Measurements from ENCODE around the gene GRIK4.

GRIK4 gene

GRCh38 chr11:120682866-120683265 lies 171.3 kb downstream of the GRIK4 start:
- no peak for DNase-seq

GRCh38 chr11:120686516-120686915 lies 175.0 kb downstream of the GRIK4 start:
- no peak for DNase-seq

GRCh38 chr11:120688163-120688562 lies 176.6 kb downstream of the GRIK4 start:
- no peak for DNase-seq

- DNase-seq = no peak
Observed at GRCh38 chr11:120689596-120690275, 178.2 kb downstream of the GRIK4 start.

- no peak for DNase-seq
Observed at GRCh38 chr11:120690406-120690805, 178.9 kb downstream of the GRIK4 start.

- no peak for DNase-seq
Observed at GRCh38 chr11:120694726-120695125, 183.2 kb downstream of the GRIK4 start.

- DNase-seq = no peak
Observed at GRCh38 chr11:120695426-120695825, 183.9 kb downstream of the GRIK4 start.

GRCh38 chr11:120695939-120696338 lies 184.4 kb downstream of the GRIK4 start:
- no peak for DNase-seq

- no peak for DNase-seq
Observed at GRCh38 chr11:120696597-120697218, 185.2 kb downstream of the GRIK4 start.

- no peak for DNase-seq
Observed at GRCh38 chr11:120698918-120699317, 187.4 kb downstream of the GRIK4 start.

- DNase-seq = no peak
Observed at GRCh38 chr11:120702656-120703055, 191.1 kb downstream of the GRIK4 start.

- DNase-seq = no peak
Observed at GRCh38 chr11:120703358-120704152, 192.0 kb downstream of the GRIK4 start.

- DNase-seq = no peak
Observed at GRCh38 chr11:120704256-120704750, 192.8 kb downstream of the GRIK4 start.

GRCh38 chr11:120706257-120706656 lies 194.7 kb downstream of the GRIK4 start:
- no peak for DNase-seq

GRCh38 chr11:120707098-120707497 lies 195.6 kb downstream of the GRIK4 start:
- no peak for DNase-seq

- no peak for DNase-seq
Observed at GRCh38 chr11:120707663-120708062, 196.1 kb downstream of the GRIK4 start.

- DNase-seq = no peak
Observed at GRCh38 chr11:120708511-120709183, 197.1 kb downstream of the GRIK4 start.

GRCh38 chr11:120709808-120710207 lies 198.3 kb downstream of the GRIK4 start:
- DNase-seq = no peak

GRCh38 chr11:120710354-120711131 lies 199.0 kb downstream of the GRIK4 start:
- no peak for DNase-seq

- DNase-seq = no peak
Observed at GRCh38 chr11:120712014-120712413, 200.5 kb downstream of the GRIK4 start.

GRCh38 chr11:120712881-120713280 lies 201.3 kb downstream of the GRIK4 start:
- no peak for DNase-seq

- DNase-seq = no peak
Observed at GRCh38 chr11:120713296-120713695, 201.7 kb downstream of the GRIK4 start.
